H1 (cell line): ENCODE data around the gene LEMD2. TPM values are rescaled to one million over a fixed set of nuclear protein-coding genes. Genes with fewer than 3 reads are reported as not detected.

Experiments used
- CTCF ChIA-PET: fragments of 300-600 bp; sonication (Branson Sonifier 250); formaldehyde crosslinking; loops from one replicate; lab custom pipeline; 2021; ENCODE audit not compliant: partially characterized antibody; lab: Charles Lee
- POLR2A ChIA-PET: fragments of 300-600 bp; sonication (Branson Sonifier 250); formaldehyde crosslinking; loops from one replicate; lab custom pipeline; 2021; ENCODE audit warnings: inconsistent platforms; ENCODE audit not compliant: partially characterized antibody; lab: Charles Lee
- DNase-seq, 2 experiments: peaks; one replicate each; pipeline versions ENCODE4 v3.0.0 to v3.0.0-alpha.2; 2010 to 2022; ENCODE audit warnings: low spot score in 2 of 2, low read depth in 1 of 2, mixed read lengths in 1 of 2
- FAIRE-seq: peaks from 2 replicates; lab custom pipeline; 2011; peaks lifted over from hg19 to GRCh38; lab: Jason Lieb, UNC
- H2AFZ ChIP-seq: 2 replicates; pipeline ENCODE4 v1.8.1; 2012; ENCODE audit warnings: low read length, inconsistent platforms
- H2AK5ac ChIP-seq: 2 replicates; pipeline ENCODE4 v1.6.1; 2013; ENCODE audit warnings: low read depth, low read length
- H2BK120ac ChIP-seq: replicated peaks from 2 replicates; pipeline ENCODE3; 2013; ENCODE audit warnings: low read depth, low read length, inconsistent platforms
- H2BK12ac ChIP-seq: 2 replicates; pipeline ENCODE4 v1.6.1; 2013; ENCODE audit warnings: low read depth, low read length
- H2BK15ac ChIP-seq: 2 replicates; pipeline ENCODE4 v1.6.1; 2013; ENCODE audit warnings: low read length
- H2BK20ac ChIP-seq: 2 replicates; pipeline ENCODE4 v1.6.1; 2013; ENCODE audit warnings: low read length
- H2BK5ac ChIP-seq: 2 replicates; pipeline ENCODE4 v1.6.1; 2013; ENCODE audit warnings: low read depth, low read length
- H3K14ac ChIP-seq: 2 replicates; pipeline ENCODE4 v1.6.1; 2013; ENCODE audit warnings: inconsistent platforms; ENCODE audit not compliant: insufficient read length
- H3K18ac ChIP-seq: 2 replicates; pipeline ENCODE4 v1.6.1; 2013; ENCODE audit warnings: low read length; ENCODE audit errors: extremely low read depth
- H3K23ac ChIP-seq: 2 replicates; pipeline ENCODE4 v1.6.1; 2013; ENCODE audit warnings: inconsistent platforms; ENCODE audit not compliant: insufficient read length
- H3K23me2 ChIP-seq: 2 replicates; pipeline ENCODE4 v1.6.1; 2013; ENCODE audit warnings: low read depth, low read length
- H3K27ac ChIP-seq: 2 replicates; pipeline ENCODE4 v1.6.1; 2011; ENCODE audit warnings: low read depth, low read length, inconsistent platforms
- H3K27me3 ChIP-seq, 4 experiments: replicated peaks in 1 of 4; 1 replicate in 1 of 4; 2 replicates in 3 of 4; pipeline versions ENCODE4 v1.6.1 to v1.8.1; 2011 to 2013; ENCODE audit warnings: low read length in 3 of 4, mild to moderate bottlenecking in 3 of 4, inconsistent platforms in 2 of 4, mixed read lengths in 2 of 4, moderate library complexity in 1 of 4; ENCODE audit not compliant: control insufficient read depth in 3 of 4, insufficient read depth in 3 of 4; ENCODE audit errors: extremely low read depth in 1 of 4
- H3K36me3 ChIP-seq, 4 experiments: 2 replicates each; pipeline versions ENCODE4 v1.6.1 to v1.8.1; 2011 to 2013; ENCODE audit warnings: mild to moderate bottlenecking in 4 of 4, low read length in 3 of 4, moderate library complexity in 2 of 4, control low read depth in 1 of 4, inconsistent platforms in 1 of 4; ENCODE audit not compliant: insufficient read depth in 4 of 4, control insufficient read depth in 2 of 4
- H3K4ac ChIP-seq: replicated peaks from 2 replicates; pipeline ENCODE3; 2013; ENCODE audit warnings: low read length, low read depth, mixed read lengths, inconsistent platforms; ENCODE audit not compliant: insufficient read length
- H3K4me1 ChIP-seq, 4 experiments: replicated peaks in 1 of 4; 1 replicate in 1 of 4; 2 replicates in 3 of 4; pipeline versions ENCODE4 v1.6.1 to v1.8.1; 2011 to 2013; ENCODE audit warnings: low read length in 3 of 4, inconsistent platforms in 2 of 4, mixed read lengths in 1 of 4; ENCODE audit not compliant: insufficient read depth in 4 of 4, control insufficient read depth in 3 of 4
- H3K4me2 ChIP-seq, 2 experiments: 2 replicates each; pipeline versions ENCODE4 v1.6.1 to v1.8.1; 2011 to 2013; ENCODE audit warnings: low read depth in 2 of 2, low read length in 2 of 2, control low read depth in 1 of 2, inconsistent platforms in 1 of 2, mild to moderate bottlenecking in 1 of 2; ENCODE audit not compliant: insufficient read depth in 1 of 2
- H3K4me3 ChIP-seq, 4 experiments: fragments of 200-600, 300-600 bp in 1 of 4; sonication (generic), shearing (Covaris generic), sonication (Bioruptor Twin) in 1 of 4; 2 replicates each; pipeline versions ENCODE4 v1.5.1 to v1.8.1; 2011 to 2016; ENCODE audit warnings: low read length in 4 of 4, low read depth in 3 of 4, control low read depth in 2 of 4, inconsistent platforms in 2 of 4, mild to moderate bottlenecking in 2 of 4, mixed read lengths in 1 of 4, moderate library complexity in 1 of 4; ENCODE audit not compliant: insufficient read depth in 2 of 4; ENCODE audit errors: extremely low read depth in 1 of 4
- H3K56ac ChIP-seq: replicated peaks from 2 replicates; pipeline ENCODE3; 2013; ENCODE audit warnings: low read depth, mild to moderate bottlenecking, mixed read lengths, low read length, inconsistent platforms; ENCODE audit not compliant: insufficient read length
- H3K79me1 ChIP-seq: 2 replicates; pipeline ENCODE4 v1.6.1; 2013; ENCODE audit warnings: low read depth, low read length, control low read depth
- H3K79me2 ChIP-seq, 2 experiments: 2 replicates each; pipeline versions ENCODE4 v1.6.1 to v1.8.1; 2012 to 2013; ENCODE audit warnings: low read length in 2 of 2, mild to moderate bottlenecking in 2 of 2, inconsistent platforms in 1 of 2; ENCODE audit not compliant: insufficient read depth in 2 of 2, control insufficient read depth in 1 of 2
- H3K9ac ChIP-seq, 4 experiments: replicated peaks in 1 of 4; 1 replicate in 1 of 4; 2 replicates in 3 of 4; pipeline versions ENCODE4 v1.6.1 to v1.8.1; 2011 to 2013; ENCODE audit warnings: low read depth in 3 of 4, low read length in 3 of 4, control low read depth in 2 of 4, mild to moderate bottlenecking in 2 of 4, moderate library complexity in 2 of 4, inconsistent platforms in 1 of 4; ENCODE audit errors: extremely low read depth in 1 of 4
- H3K9me3 ChIP-seq, 2 experiments: 2 replicates each; pipeline versions ENCODE4 v1.6.1 to v1.8.1; 2012 to 2013; ENCODE audit warnings: mild to moderate bottlenecking in 2 of 2, moderate library complexity in 2 of 2, control low read depth in 1 of 2, inconsistent platforms in 1 of 2, low read depth in 1 of 2, low read length in 1 of 2, mixed read lengths in 1 of 2; ENCODE audit not compliant: insufficient read depth in 2 of 2
- H4K20me1 ChIP-seq, 2 experiments: replicated peaks in 1 of 2; 2 replicates each; pipeline versions ENCODE3 to v1.8.1; 2011 to 2013; ENCODE audit warnings: inconsistent platforms in 2 of 2, low read length in 2 of 2, mild to moderate bottlenecking in 1 of 2; ENCODE audit not compliant: insufficient read depth in 2 of 2, control insufficient read depth in 1 of 2
- H4K5ac ChIP-seq: 2 replicates; pipeline ENCODE4 v1.6.1; 2013; ENCODE audit warnings: low read length, low read depth, mixed read lengths, inconsistent platforms; ENCODE audit not compliant: insufficient read length
- H4K8ac ChIP-seq: 2 replicates; pipeline ENCODE4 v1.8.0; 2013; ENCODE audit warnings: mild to moderate bottlenecking, moderate library complexity, low read length, inconsistent platforms; ENCODE audit not compliant: insufficient read depth; ENCODE audit errors: extremely low read depth
- H4K91ac ChIP-seq: replicated peaks from 2 replicates; pipeline ENCODE3; 2013; ENCODE audit warnings: low read length, mixed read lengths, inconsistent platforms; ENCODE audit not compliant: insufficient read length
- ASH2L ChIP-seq: fragments of 200-600, 300-600 bp; sonication (generic); IDR thresholded peaks from one replicate; pipeline ENCODE4 v1.7.1; 2017; ENCODE audit warnings: low read length
- BACH1 ChIP-seq: IDR thresholded peaks from 2 replicates; pipeline ENCODE4 v1.6.1; 2012; ENCODE audit warnings: low read length, improper control_type of control experiment
- EZH2 ChIP-seq: fragments of 200-600 bp; sonication (generic); IDR thresholded peaks from 2 replicates; pipeline ENCODE4 v1.7.1; 2012; ENCODE audit warnings: low read depth, mild to moderate bottlenecking, moderate library complexity, low read length, inconsistent platforms; ENCODE audit not compliant: severe bottlenecking
- HDAC2 ChIP-seq, 2 experiments: fragments of 300-600 bp in 1 of 2; sonication (generic) in 1 of 2; IDR thresholded peaks; 2 replicates each; pipeline ENCODE4 v1.6.1; 2011 to 2012; ENCODE audit warnings: low read depth in 2 of 2, low read length in 2 of 2, mild to moderate bottlenecking in 2 of 2, moderate library complexity in 2 of 2, borderline replicate concordance in 1 of 2, inconsistent platforms in 1 of 2
- PHF8 ChIP-seq: fragments of 200-600 bp; sonication (generic); conservative IDR thresholded peaks from 2 replicates; pipeline ENCODE4 v1.7.1; 2012; ENCODE audit warnings: low read depth, mild to moderate bottlenecking, inconsistent platforms, low read length, moderate library complexity
- POU5F1 ChIP-seq: IDR thresholded peaks from 2 replicates; pipeline ENCODE4 v1.6.1; 2011; ENCODE audit warnings: low read depth, mild to moderate bottlenecking, low read length, moderate library complexity
- RXRA ChIP-seq: IDR thresholded peaks from 2 replicates; pipeline ENCODE4 v1.6.1; 2011; ENCODE audit warnings: low read depth, mild to moderate bottlenecking, low read length, moderate library complexity; ENCODE audit not compliant: insufficient read depth
- SIN3A ChIP-seq, 2 experiments: IDR thresholded peaks in 1 of 2; conservative IDR thresholded peaks in 1 of 2; 2 replicates each; pipeline ENCODE4 v1.6.1; 2011 to 2012; ENCODE audit warnings: low read length in 2 of 2, improper control_type of control experiment in 1 of 2, low read depth in 1 of 2, mild to moderate bottlenecking in 1 of 2
- SP4 ChIP-seq: IDR thresholded peaks from 2 replicates; pipeline ENCODE4 v1.6.1; 2012; ENCODE audit warnings: low read length, inconsistent platforms
- SUZ12 ChIP-seq: fragments of 200-600 bp; sonication (generic); IDR thresholded peaks from 2 replicates; pipeline ENCODE4 v1.6.1; 2012; ENCODE audit warnings: mild to moderate bottlenecking, inconsistent platforms, low read length, moderate library complexity, mixed read lengths
- TCF12 ChIP-seq: IDR thresholded peaks from 2 replicates; pipeline ENCODE4 v1.6.1; 2011; ENCODE audit warnings: low read depth, mild to moderate bottlenecking, low read length
- WGBS, 2 experiments: shearing (Covaris generic) in 1 of 2; methylation state at CpG; one replicate each; pipeline versions ENCODE4 v1.1.6 to v1.1.7; 2013 to 2015; ENCODE audit warnings: low lambda C conversion rate in 2 of 2, mixed read lengths in 2 of 2, inconsistent platforms in 1 of 2, low coverage in 1 of 2, missing lambda C conversion rate in 1 of 2; ENCODE audit not compliant: insufficient replicate concordance in 2 of 2, insufficient coverage in 1 of 2, insufficient read length in 1 of 2; ENCODE audit errors: extremely low coverage in 1 of 2, missing lambda C conversion rate in 1 of 2; 5-methylcytosine and 5-hydroxymethylcytosine counted together
- polyA plus RNA-seq, 7 experiments: library from polyadenylated mRNA; depleted of rRNA in 3 of 7; stranded (reverse) in 5 of 7; unstranded in 2 of 7; fragments of >200 nt in 5 of 7; fragments of 200-250 nt in 2 of 7; gene quantifications; 1 replicate in 5 of 7; 2 replicates in 1 of 7; 4 replicates in 1 of 7; pipeline versions ENCODE4 v1.2.1 to v1.2.3, GENCODE V29; 2011 to 2013; ENCODE audit warnings: missing spikeins in 2 of 7, mixed read lengths in 2 of 7
- total RNA-seq: library from RNA; stranded (reverse); fragmentation: NEBNext Ultra II Directional; extraction: Animal tissue kit (Norgen Biotek cat#: 25700); gene quantifications from 2 replicates; pipeline ENCODE4 v1.2.1, GENCODE V29; 2021

Gene LEMD2
- total and polyA plus RNA-seq, 2 of the 8 experiments (the other 6 are each of a cell fraction or from before 2014, with no cell fraction given): 32.7 to 57.3 TPM

- Histone ChIP-seq H3K4me1 (peaks cover 3 to 8% (median 4%) of the 10 kb centered on the region in 4 experiments; a peak in 6 of 7 replicates), H2BK20ac (no peak overlapping the region), H4K91ac (no peak overlapping the region), H2AK5ac (no peak overlapping the region), H3K18ac (no peak overlapping the region; the same call in 1 of the 2 replicates), H4K8ac (no peak overlapping the region; the same call in 1 of the 2 replicates), H3K79me1 (no peaks in the 10 kb centered on the region), H3K27me3 (peaks cover 0 to 6% (median 0%) of the 10 kb centered on the region in 4 experiments; a peak in 3 of 7 replicates), H3K79me2 (no peaks in the 10 kb centered on the region), H3K4ac (no peak overlapping the region), H3K23ac (no peak overlapping the region), H3K14ac (no peak overlapping the region), H2BK120ac (no peak overlapping the region), H3K4me2 (no peak overlapping the region), H3K4me3 (no peak overlapping the region), H2BK5ac (no peak overlapping the region), H3K23me2 (no peaks in the 10 kb centered on the region), H3K9me3 (no peaks in the 10 kb centered on the region; a peak in 1 of 4 replicates), H2BK15ac (0 out of 2 replicates have a peak overlapping the region, but pooled peaks have one; percentile 29), H4K5ac (no peak overlapping the region), H2BK12ac (0 out of 2 replicates have a peak overlapping the region, but pooled peaks have one; percentile 39), H3K56ac (no peak overlapping the region), H2AFZ (no peak overlapping the region), H3K9ac (no peak overlapping the region), H4K20me1 (no peaks in the 10 kb centered on the region), H3K36me3 (no peaks in the 10 kb centered on the region), H3K27ac (no peak overlapping the region)
- ChIA-PET CTCF (interaction anchor here (0.7 to 1.6 kb wide), 11 partner anchors 9 to 341 kb away, joined by 3 to 4 read pairs (median 3); partner anchors contain the start of gene IP6K3), POLR2A (interaction anchor here (0.6 to 1.3 kb wide), 2 partner anchors 15 to 112 kb away, joined by 4 to 8 read pairs; partner anchors contain the start of gene UQCC2)
- no peak for FAIRE-seq
- DNase-seq: no peak
- 90% methylated on average over 7 of the region's 7 CpGs; no CpG with 5 or more reads in 1 of the 2 experiments for WGBS, 2 experiments
- TF ChIP-seq SIN3A (conservative IDR thresholded peaks at IDR 0.05 in 1 of 2, IDR thresholded peaks at IDR 0.05 in 1 of 2; ENCODE audit: low read depth in 1 of 2, low read length in 2 of 2): no peak
- no peak for TF ChIP-seq POU5F1
- no peak for TF ChIP-seq SP4
- TF ChIP-seq SUZ12: no peak
- TF ChIP-seq BACH1: no peak
- TF ChIP-seq TCF12: no peak
- TF ChIP-seq HDAC2 (IDR thresholded peaks at IDR 0.05; ENCODE audit: borderline replicate concordance in 1 of 2, low read depth in 2 of 2, low read length in 2 of 2): no peak
- TF ChIP-seq PHF8: no peak
- TF ChIP-seq EZH2: no peak
- no peak for TF ChIP-seq ASH2L
- TF ChIP-seq RXRA: no peak
Measured at GRCh38 chr6:33725891-33726673, 62.8 kb downstream of the LEMD2 start.
